K562 (cell line): Measurements from ENCODE around the gene TTL. TPM values are rescaled to one million over a fixed set of nuclear protein-coding genes. Genes with fewer than 3 reads are reported as not detected.

Source experiments
- ATAC-seq: fragments of 200-7000 bp; cut with Tn5 transposase; 3 replicates; pipeline ENCODE4 v1.9.1; 2020; ENCODE audit warnings: moderate library complexity
- BruUV-seq: library from RNA; stranded (reverse); fragments of 400-500 nt; replicated peaks from 2 replicates; lab custom pipeline; 2021; lab: Mats Ljungman, UMichigan
- CTCF ChIA-PET: fragments of 300-600 bp; formaldehyde crosslinking; extraction: SDS; loops from one replicate; lab custom pipeline; 2021; ENCODE audit warnings: low intra/inter-chr PET ratio; lab: Yijun Ruan, JAX
- POLR2A ChIA-PET: fragments of 300-600, 350-650 bp; sonication (Branson Sonifier 250); formaldehyde crosslinking; extraction: SDS; loops from one replicate; lab custom pipeline; 2021; ENCODE audit warnings: antibody characterized with exemption, inconsistent platforms; lab: Yijun Ruan, JAX
- DNase-seq, 4 experiments: peaks; one replicate each; pipeline versions ENCODE4 v3.0.0 to v3.0.0-alpha.2; 2011 to 2018; ENCODE audit warnings: low spot score in 3 of 4, mixed read lengths in 3 of 4; ENCODE audit errors: extremely low read depth in 1 of 4
- FAIRE-seq: peaks from 2 replicates; lab custom pipeline; 2011; peaks lifted over from hg19 to GRCh38; lab: Jason Lieb, UNC
- H2AFZ ChIP-seq: 2 replicates; pipeline ENCODE4 v1.6.0; 2011; ENCODE audit warnings: low read depth, low read length, control low read depth, inconsistent platforms
- H3K27ac ChIP-seq: fragments of 200-600 bp; 3 replicates; pipeline ENCODE4 v1.8.0; 2011; ENCODE audit warnings: low read depth, mild to moderate bottlenecking, control low read depth, inconsistent platforms, low read length, moderate library complexity, mixed read lengths; ENCODE audit errors: extremely low read depth
- H3K27me3 ChIP-seq, 2 experiments: fragments of 300-600 bp in 1 of 2; 2 replicates in 1 of 2; 3 replicates in 1 of 2; pipeline versions ENCODE4 v1.6.0 to v1.8.0; 2011; ENCODE audit warnings: inconsistent platforms in 2 of 2, low read length in 2 of 2, mild to moderate bottlenecking in 1 of 2, mixed read lengths in 1 of 2, moderate library complexity in 1 of 2; ENCODE audit not compliant: control insufficient read depth in 2 of 2, insufficient read depth in 2 of 2
- H3K36me3 ChIP-seq: fragments of 300-600 bp; 3 replicates; pipeline ENCODE4 v1.8.0; 2011; ENCODE audit warnings: mild to moderate bottlenecking, low read length, inconsistent platforms; ENCODE audit not compliant: control insufficient read depth, insufficient read depth
- H3K4me1 ChIP-seq, 2 experiments: fragments of 200-600 bp in 1 of 2; replicated peaks in 1 of 2; 2 replicates in 1 of 2; 3 replicates in 1 of 2; pipeline versions ENCODE4 v1.5.1 to v1.8.0; 2011; ENCODE audit warnings: inconsistent platforms in 2 of 2, low read length in 2 of 2, mild to moderate bottlenecking in 1 of 2, mixed read lengths in 1 of 2, moderate library complexity in 1 of 2; ENCODE audit not compliant: control insufficient read depth in 2 of 2, insufficient read depth in 2 of 2
- H3K4me2 ChIP-seq: 2 replicates; pipeline ENCODE4 v1.6.1; 2011; ENCODE audit warnings: low read length, control low read depth, inconsistent platforms, mixed read lengths; ENCODE audit not compliant: insufficient read depth
- H3K4me3 ChIP-seq: fragments of 200-600 bp; sonication (generic), shearing (Covaris generic); 2 replicates; pipeline ENCODE4 v1.5.1; 2016; ENCODE audit warnings: control low read depth, inconsistent platforms
- H3K79me2 ChIP-seq: fragments of 200-600 bp; 3 replicates; pipeline ENCODE4 v1.8.0; 2011; ENCODE audit warnings: low read length, inconsistent platforms; ENCODE audit not compliant: control insufficient read depth, insufficient read depth
- H3K9ac ChIP-seq, 2 experiments: 2 replicates each; pipeline versions ENCODE4 v1.6.0 to v1.6.1; 2011; ENCODE audit warnings: low read depth in 2 of 2, low read length in 2 of 2, control low read depth in 1 of 2, inconsistent platforms in 1 of 2, mild to moderate bottlenecking in 1 of 2, mixed read lengths in 1 of 2; ENCODE audit not compliant: insufficient read depth in 1 of 2
- H3K9me1 ChIP-seq: one replicate; pipeline ENCODE4 v1.6.0; 2011; ENCODE audit warnings: inconsistent platforms, mild to moderate bottlenecking, low read length, moderate library complexity; ENCODE audit not compliant: control insufficient read depth, insufficient read depth
- H3K9me3 ChIP-seq: replicated peaks from 2 replicates; pipeline ENCODE4 v1.5.1; 2011; ENCODE audit warnings: low read depth, low read length, inconsistent platforms; ENCODE audit not compliant: control insufficient read depth, insufficient read depth
- H4K20me1 ChIP-seq: replicated peaks from 2 replicates; pipeline ENCODE4 v1.6.1; 2011; ENCODE audit warnings: low read length, inconsistent platforms, mixed read lengths; ENCODE audit not compliant: control insufficient read depth, insufficient read depth
- ADNP ChIP-seq: fragments of 200-800 bp; sonication (Bioruptor generic); IDR thresholded peaks from 2 replicates; pipeline ENCODE4 v1.6.1; 2016; ENCODE audit warnings: missing genetic modification characterization, missing compliant biosample characterization
- CEBPG ChIP-seq, 3 experiments: fragments of 200-800 bp in 1 of 3; sonication (Bioruptor generic) in 1 of 3; sonication (generic) in 1 of 3; formaldehyde crosslinking in 1 of 3; IDR thresholded peaks in 2 of 3; conservative IDR thresholded peaks in 1 of 3; 2 replicates each; pipeline versions ENCODE4 v1.6.1 to v1.8.0; 2016 to 2022; ENCODE audit warnings: missing compliant biosample characterization in 2 of 3, missing genetic modification characterization in 2 of 3, mild to moderate bottlenecking in 1 of 3, missing genetic modification reagents in 1 of 3
- ETV1 ChIP-seq: fragments of 450-650 bp; conservative IDR thresholded peaks from 2 replicates; pipeline ENCODE4 v1.6.1; 2016; ENCODE audit warnings: missing genetic modification characterization, control low read depth, low read depth, missing compliant biosample characterization
- HNRNPLL ChIP-seq: fragments of 200-400 bp; formaldehyde crosslinking; IDR thresholded peaks from 2 replicates; pipeline ENCODE4 v1.6.1; 2017; ENCODE audit warnings: low read length, low read depth, mild to moderate bottlenecking; ENCODE audit not compliant: poor library complexity, severe bottlenecking
- NCOA1 ChIP-seq: fragments of 450-650 bp; IDR thresholded peaks from 2 replicates; pipeline ENCODE4 v1.6.1; 2016; ENCODE audit warnings: low read depth
- TSC22D4 ChIP-seq: fragments of 450-650 bp; IDR thresholded peaks from 2 replicates; pipeline ENCODE4 v1.6.1; 2016; ENCODE audit warnings: missing genetic modification characterization, missing biosample characterization, control low read depth
- U2AF1 ChIP-seq: fragments of 200-400 bp; formaldehyde crosslinking; optimal IDR thresholded peaks from 2 replicates; pipeline ENCODE3; 2017; ENCODE audit warnings: mild to moderate bottlenecking, low read depth, low read length, moderate library complexity
- ZNF143 ChIP-seq: sonication (generic); formaldehyde crosslinking; IDR thresholded peaks from 2 replicates; pipeline ENCODE4 v1.9.0; 2022; ENCODE audit warnings: mild to moderate bottlenecking, missing genetic modification reagents
- ZNF253 ChIP-seq: fragments of 250-450 bp; sonication (Bioruptor Pico); conservative IDR thresholded peaks from 2 replicates; pipeline ENCODE4 v1.6.1; 2021; ENCODE audit warnings: mild to moderate bottlenecking
- ZNF436 ChIP-seq: fragments of 250-450, 450-650 bp; sonication (Bioruptor Pico); formaldehyde crosslinking; IDR thresholded peaks from 2 replicates; pipeline ENCODE4 v1.7.0; 2020; ENCODE audit warnings: mild to moderate bottlenecking
- WGBS: fragments of 100-300 bp; shearing (Covaris generic); methylation state at CpG from one replicate; pipeline ENCODE4 v1.1.6; 2016; ENCODE audit warnings: low coverage, mixed read lengths; ENCODE audit not compliant: insufficient coverage; ENCODE audit errors: missing lambda C conversion rate; 5-methylcytosine and 5-hydroxymethylcytosine counted together
- in situ Hi-C: fragments of 300-500 bp; cut with MboI; formaldehyde crosslinking; loops from 4 replicates; pipeline ENCODE4 v1.15.0; 2018; ENCODE audit warnings: inconsistent platforms, mixed read lengths
- intact Hi-C: fragments of 100-400 bp; cut with micrococcal nuclease; formaldehyde crosslinking; loops from 2 replicates; pipeline ENCODE4 v1.14.2; 2022
- polyA plus RNA-seq, 8 experiments: library from polyadenylated mRNA; depleted of rRNA in 4 of 8; stranded (reverse) in 5 of 8; unstranded in 3 of 8; fragments of >200 nt; fragmentation: Nextera tagmentation in 2 of 8; fragmentation: Illumina TruSeq in 1 of 8; extraction: Ambion mirVana in 2 of 8; extraction: Trizol in 1 of 8; gene quantifications; 2 replicates each; pipeline versions ENCODE4 v1.2.1 to v1.2.3, GENCODE V29; 2011 to 2014; ENCODE audit warnings: inconsistent platforms in 1 of 8, missing spikeins in 1 of 8
- total RNA-seq, 7 experiments: library from RNA; depleted of rRNA in 6 of 7; stranded (reverse); fragments of >200 nt in 6 of 7; fragmentation: Illumina TruSeq in 2 of 7; extraction: Trizol in 2 of 7; gene quantifications; 2 replicates each; pipeline versions ENCODE4 v1.2.1 to v1.2.3, GENCODE V29; 2011 to 2021; ENCODE audit warnings: low replicate concordance in 1 of 7
- TF ChIP-seq, protein P1 (sequence below): sonication (generic); formaldehyde crosslinking; IDR thresholded peaks from 2 replicates; pipeline ENCODE4 v1.5.0; 2020; ENCODE audit warnings: missing genetic modification reagents

TTL gene
- total and polyA plus RNA-seq, 9 of the 15 experiments (the other 6 are each of a cell fraction or from before 2014, with no cell fraction given): 9.4 to 54.4 (median 34.9) TPM

DNA sequence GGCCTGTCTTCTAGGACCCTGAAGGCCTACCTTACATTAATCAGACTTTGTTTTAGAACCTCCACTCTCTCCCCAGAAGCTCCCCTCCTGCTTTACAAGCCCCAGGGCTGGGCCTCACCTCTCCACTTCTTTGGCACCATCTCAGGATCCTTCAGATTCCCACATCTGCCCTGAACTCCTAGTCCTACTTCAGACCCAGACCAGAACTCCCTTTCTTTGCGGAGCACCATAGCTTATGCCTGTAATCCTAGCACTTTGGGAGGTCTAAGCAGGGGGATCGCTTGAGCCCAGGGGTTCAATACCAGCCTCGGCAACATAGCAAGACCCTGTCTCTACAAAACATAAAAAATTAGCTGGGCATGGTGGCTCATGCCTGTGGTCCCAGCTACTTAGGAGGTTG lies 103.4 kb downstream of the TTL start:
- BruUV-seq: no TSS peak
- intact Hi-C loops (loop anchor here (2.0 kb wide), 1 partner anchor 537 kb away; no protein-coding TSS in a partner anchor), in situ Hi-C loops (loop anchor here (10.0 kb wide), 2 partner anchors 461 to 681 kb away; no protein-coding TSS in a partner anchor)
- DNase-seq (no peak), FAIRE-seq (no peak), ATAC-seq (no peak)
- Histone ChIP-seq H3K4me1 (peaks cover 16 to 19% of the 10 kb centered on the region in 2 experiments; a peak in 4 of 5 replicates), H3K27me3 (no peaks in the 10 kb centered on the region), H3K36me3 (peaks cover 24% of the 10 kb centered on the region; the same call in 2 of the 3 replicates), H2AFZ (peak overlapping the region; percentile 98), H3K79me2 (peaks cover 24% of the 10 kb centered on the region), H3K27ac (peak overlapping the region; percentile 96), H3K9me1 (no peaks in the 10 kb centered on the region), H3K9me3 (no peaks in the 10 kb centered on the region), H3K4me2 (peak overlapping the region; percentile 98), H3K9ac (peak overlapping the region; percentile 92; a peak in 3 of 4 replicates), H3K4me3 (peak overlapping the region; percentile 65), H4K20me1 (no peaks in the 10 kb centered on the region)
- CTCF ChIA-PET: no interaction called here
- WGBS: 87% methylated on average over 3 of the region's 3 CpGs
- POLR2A ChIA-PET: interaction anchor here (0.8 to 1.3 kb wide), 5 partner anchors 8 to 140 kb away, joined by 3 to 4 read pairs (median 3); partner anchors contain the start of gene SLC20A1
- TF ChIP-seq HNRNPLL (no peak), ZNF253 (CRISPR knock-in tag) (no peak), ZNF143 (CRISPR knock-in tag) (no peak), TSC22D4 (no peak), CEBPG (CRISPR knock-in tag; IDR thresholded peaks at IDR 0.05) (no peak), CEBPG (tag; conservative IDR thresholded peaks at IDR 0.05 in 1 of 2, IDR thresholded peaks at IDR 0.05 in 1 of 2) (no peak), ETV1 (no peak), U2AF1 (no peak), NCOA1 (no peak), ADNP (tag) (no peak), ZNF436 (no peak)
- TF ChIP-seq, protein P1, sequence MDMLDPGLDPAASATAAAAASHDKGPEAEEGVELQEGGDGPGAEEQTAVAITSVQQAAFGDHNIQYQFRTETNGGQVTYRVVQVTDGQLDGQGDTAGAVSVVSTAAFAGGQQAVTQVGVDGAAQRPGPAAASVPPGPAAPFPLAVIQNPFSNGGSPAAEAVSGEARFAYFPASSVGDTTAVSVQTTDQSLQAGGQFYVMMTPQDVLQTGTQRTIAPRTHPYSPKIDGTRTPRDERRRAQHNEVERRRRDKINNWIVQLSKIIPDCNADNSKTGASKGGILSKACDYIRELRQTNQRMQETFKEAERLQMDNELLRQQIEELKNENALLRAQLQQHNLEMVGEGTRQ: no peak
